ENCODE results near the gene PALM3. TPM values are rescaled to one million over a fixed set of nuclear protein-coding genes. Genes with fewer than 3 reads are reported as not detected.

Gene PALM3
- total RNA-seq, 1 donor from 2014 or later = 0.98 TPM

DNA sequence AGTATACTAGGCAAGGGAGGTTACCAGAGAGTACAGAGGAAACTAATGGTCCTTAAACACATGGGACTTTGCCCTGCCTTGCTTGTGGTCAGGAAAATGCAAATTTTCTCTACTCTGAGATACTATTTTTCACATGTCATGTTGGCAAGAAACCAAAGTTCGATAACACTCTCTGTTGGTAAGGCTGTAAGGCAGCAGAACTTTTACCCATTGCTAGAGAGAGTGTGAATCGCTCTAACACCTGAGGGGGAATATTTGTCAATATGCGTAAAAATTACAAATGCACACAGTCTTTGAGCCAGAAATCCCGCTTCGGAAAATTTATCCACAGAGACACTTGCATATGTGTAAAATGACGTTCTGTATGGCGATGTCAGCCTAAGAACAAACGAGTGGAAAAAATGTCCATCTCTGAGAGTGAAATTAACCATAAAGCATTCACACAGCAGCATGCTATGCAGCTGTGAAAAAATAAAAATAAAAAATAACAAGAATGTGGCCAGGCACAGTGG lies 46.3 kb downstream of the PALM3 start:
- H3K27me3 ChIP-seq = no peaks in the 10 kb centered on the region
- H3K4me3 ChIP-seq = no peak overlapping the region
- DNase-seq (ENCODE audit: extremely low spot score in 2 of 2) = no peak
- intact Hi-C loops (cut with DNase I) = no loop called here
- no peak overlapping the region for H3K27ac ChIP-seq
- H3K36me3 ChIP-seq = no peaks in the 10 kb centered on the region
- TF ChIP-seq, protein P1, sequence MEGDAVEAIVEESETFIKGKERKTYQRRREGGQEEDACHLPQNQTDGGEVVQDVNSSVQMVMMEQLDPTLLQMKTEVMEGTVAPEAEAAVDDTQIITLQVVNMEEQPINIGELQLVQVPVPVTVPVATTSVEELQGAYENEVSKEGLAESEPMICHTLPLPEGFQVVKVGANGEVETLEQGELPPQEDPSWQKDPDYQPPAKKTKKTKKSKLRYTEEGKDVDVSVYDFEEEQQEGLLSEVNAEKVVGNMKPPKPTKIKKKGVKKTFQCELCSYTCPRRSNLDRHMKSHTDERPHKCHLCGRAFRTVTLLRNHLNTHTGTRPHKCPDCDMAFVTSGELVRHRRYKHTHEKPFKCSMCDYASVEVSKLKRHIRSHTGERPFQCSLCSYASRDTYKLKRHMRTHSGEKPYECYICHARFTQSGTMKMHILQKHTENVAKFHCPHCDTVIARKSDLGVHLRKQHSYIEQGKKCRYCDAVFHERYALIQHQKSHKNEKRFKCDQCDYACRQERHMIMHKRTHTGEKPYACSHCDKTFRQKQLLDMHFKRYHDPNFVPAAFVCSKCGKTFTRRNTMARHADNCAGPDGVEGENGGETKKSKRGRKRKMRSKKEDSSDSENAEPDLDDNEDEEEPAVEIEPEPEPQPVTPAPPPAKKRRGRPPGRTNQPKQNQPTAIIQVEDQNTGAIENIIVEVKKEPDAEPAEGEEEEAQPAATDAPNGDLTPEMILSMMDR (IDR thresholded peaks at IDR 0.05) = no peak
- TF ChIP-seq POLR2A (IDR thresholded peaks at IDR 0.05) = no peak
- no peak for TF ChIP-seq POLR2AphosphoS5 (IDR thresholded peaks at IDR 0.05; ENCODE audit: insufficient read depth in 1 of 2, low read depth in 1 of 2)
- no peaks in the 10 kb centered on the region for H3K4me1 ChIP-seq
- H3K9me3 ChIP-seq = no peaks in the 10 kb centered on the region

DNA sequence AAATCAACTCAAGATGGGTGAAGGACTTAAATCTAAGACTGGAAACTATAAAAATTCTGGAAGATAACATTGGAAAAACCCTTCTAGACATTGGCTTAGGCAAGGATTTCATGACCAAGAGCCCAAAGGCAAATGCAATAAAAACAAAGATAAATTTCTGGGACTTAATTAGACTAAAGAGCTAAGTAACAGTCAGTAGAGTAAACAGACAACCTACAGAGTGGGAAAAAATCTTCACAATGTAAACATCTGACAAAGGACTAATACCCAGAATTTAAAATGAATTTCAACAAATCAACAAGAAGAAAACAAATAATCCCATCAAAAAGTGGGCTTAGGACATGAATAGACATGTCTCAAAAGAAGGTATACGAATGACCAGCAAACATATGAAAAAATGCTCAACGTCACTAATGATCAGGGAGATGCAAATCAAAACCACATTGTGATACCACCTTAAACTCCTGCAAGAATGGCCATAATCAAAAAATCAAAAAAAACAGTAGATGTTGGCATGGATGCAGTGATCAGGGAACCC lies 49.4 kb downstream of the PALM3 start:
- no peaks in the 10 kb centered on the region for H3K36me3 ChIP-seq
- H3K4me1 ChIP-seq = no peaks in the 10 kb centered on the region
- no peaks in the 10 kb centered on the region for H3K27me3 ChIP-seq
- intact Hi-C loops (cut with DNase I) = no loop called here
- H3K9me3 ChIP-seq = no peaks in the 10 kb centered on the region
- DNase-seq (ENCODE audit: extremely low spot score in 2 of 2) = no peak
- no peak overlapping the region for H3K4me3 ChIP-seq
- TF ChIP-seq POLR2AphosphoS5 (IDR thresholded peaks at IDR 0.05; ENCODE audit: insufficient read depth in 1 of 2, low read depth in 1 of 2) (no peak), POLR2A (IDR thresholded peaks at IDR 0.05) (no peak)
- TF ChIP-seq, protein P1 (IDR thresholded peaks at IDR 0.05) = no peak
- H3K27ac ChIP-seq = no peak overlapping the region

DNA sequence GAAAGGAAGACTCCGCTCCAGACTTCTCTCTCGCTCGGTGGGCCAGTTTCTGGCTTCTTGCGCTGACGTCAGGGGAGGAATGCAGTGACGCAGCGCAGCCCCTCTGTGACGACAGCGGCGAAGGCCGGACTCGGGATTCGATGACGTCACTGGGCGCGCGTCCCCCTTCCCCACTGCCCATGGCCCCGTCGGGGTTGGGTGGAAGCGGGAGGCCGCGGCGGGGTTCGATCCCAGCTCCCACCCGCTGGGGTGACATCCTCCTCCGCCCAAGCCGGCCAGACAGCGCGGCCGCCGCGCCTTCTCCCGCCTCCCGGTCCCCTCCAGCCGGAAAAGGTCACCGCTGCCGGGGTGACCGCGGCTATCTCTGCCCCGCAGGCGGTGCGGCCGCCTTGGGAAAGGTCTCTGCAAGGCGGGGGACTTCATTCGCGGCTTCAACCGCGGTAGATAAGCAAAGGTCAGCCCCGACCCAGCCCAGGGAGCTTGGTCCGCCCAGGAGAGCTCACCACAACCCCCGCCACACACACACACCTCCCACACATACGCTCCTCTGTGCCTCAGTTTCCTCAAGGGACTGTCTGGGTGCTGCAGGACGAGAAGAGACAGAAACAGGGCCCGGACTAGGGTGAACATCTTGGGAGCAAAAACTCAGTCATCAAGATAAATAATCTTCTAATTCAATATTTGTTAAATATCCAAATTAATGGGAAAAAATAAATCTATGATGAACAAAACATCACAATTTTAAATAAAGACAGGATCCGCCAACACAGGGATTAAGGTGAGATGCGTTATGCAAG lies 54.9 kb downstream of the PALM3 start:
- intact Hi-C loops (cut with DNase I) = no loop called here
- TF ChIP-seq POLR2AphosphoS5 (IDR thresholded peaks at IDR 0.05; ENCODE audit: insufficient read depth in 1 of 2, low read depth in 1 of 2) (peak in 1 of 2 donors; percentile 94), POLR2A (IDR thresholded peaks at IDR 0.05) (peak in 1 of 2 donors; percentile 24)
- TF ChIP-seq, protein P1 (IDR thresholded peaks at IDR 0.05) = no peak
- no peaks in the 10 kb centered on the region for H3K27me3 ChIP-seq
- H3K27ac ChIP-seq = peak overlapping the region; percentile 95
- no peaks in the 10 kb centered on the region for H3K9me3 ChIP-seq
- no peak for DNase-seq (ENCODE audit: extremely low spot score in 2 of 2)
- peaks cover 31% of the 10 kb centered on the region for H3K4me1 ChIP-seq
- no peaks in the 10 kb centered on the region for H3K36me3 ChIP-seq
- H3K4me3 ChIP-seq = peak overlapping the region; percentile 72 to 98

DNA sequence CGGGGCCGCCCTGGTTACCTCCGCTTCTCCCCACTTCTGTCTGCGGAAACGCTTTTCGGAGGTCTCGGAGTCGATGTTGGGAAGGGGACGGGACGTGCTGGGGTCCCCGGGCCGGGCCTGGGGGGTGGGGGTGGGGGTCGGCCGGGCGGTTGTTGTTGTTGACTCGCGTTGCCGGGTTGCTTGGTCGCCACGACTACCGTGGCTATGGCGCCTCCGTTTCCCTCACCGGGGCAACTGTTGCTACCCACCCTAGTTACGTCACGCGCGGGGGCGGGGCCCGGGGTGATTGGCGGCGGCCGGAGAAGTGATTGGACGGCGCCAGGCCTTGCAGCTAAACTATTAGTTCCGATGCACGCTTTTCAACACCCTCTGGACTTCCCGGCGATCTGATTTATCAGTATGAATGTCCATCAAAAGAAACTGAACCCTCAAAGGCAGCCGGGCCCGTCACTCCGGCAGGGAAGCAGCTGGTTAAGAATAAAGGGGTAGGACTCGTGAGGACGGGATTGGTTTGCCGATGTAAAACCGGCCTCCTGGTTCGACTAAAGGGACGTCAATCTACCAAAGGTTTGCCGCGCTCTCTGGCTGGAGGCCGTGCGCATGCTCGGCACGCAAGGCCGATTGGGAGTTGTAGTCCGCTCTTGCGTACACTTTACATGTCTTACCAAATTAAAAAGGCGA lies 55.7 kb downstream of the PALM3 start, which contains the start of gene RFX1:
Gene RFX1, minus strand, starts transcription at position 236 of the 681 bp plus-strand sequence. CDS start 12,477 bp downstream, outside the sequence.
- Histone ChIP-seq H3K4me1 (peaks cover 31% of the 10 kb centered on the region), H3K27ac (peak within 1 kb of the TSS; percentile 95), H3K9me3 (no peaks in the 10 kb centered on the region), H3K36me3 (no peaks in the 10 kb centered on the region), H3K4me3 (peak within 1 kb of the TSS; percentile 74 to 98), H3K27me3 (no peaks in the 10 kb centered on the region)
- peak in 1 of 2 donors; percentile 96 for TF ChIP-seq POLR2AphosphoS5 (IDR thresholded peaks at IDR 0.05; ENCODE audit: insufficient read depth in 1 of 2, low read depth in 1 of 2)
- TF ChIP-seq, protein P1 (IDR thresholded peaks at IDR 0.05) = no peak
- DNase-seq (ENCODE audit: extremely low spot score in 2 of 2) = peak; percentile 100
- intact Hi-C loops (cut with DNase I) = no loop called here

Measured in vagina (tissue), 2 donors.